ENCODE data around the gene ZNF808. TPM values are rescaled to one million over a fixed set of nuclear protein-coding genes. Genes with fewer than 3 reads are reported as not detected.
"Not testable (repeated sequence)": the region's sequence is repeated elsewhere in the genome, so short reads cannot be mapped to it uniquely, and the experiment has no call there.

Gene ZNF808
- total RNA-seq, 4 donors from 2014 or later = 23.7 to 40.9 (median 30.4) TPM

- TF ChIP-seq CTCF (IDR thresholded peaks at IDR 0.05) (no peak), POLR2A (IDR thresholded peaks at IDR 0.05) (no peak)
- no peaks in the 10 kb centered on the region for H3K36me3 ChIP-seq
- no peaks in the 10 kb centered on the region for H3K27me3 ChIP-seq
- H3K4me3 ChIP-seq = no peak overlapping the region
- intact Hi-C loops (cut with DNase I; ENCODE audit: low total_unique reads) = no loop called here
- no peak overlapping the region for H3K27ac ChIP-seq
- H3K9me3 ChIP-seq = no peaks in the 10 kb centered on the region
- H3K4me1 ChIP-seq = no peaks in the 10 kb centered on the region
- DNase-seq = no peak
Measured at GRCh38 chr19:52516191-52516590, 11.3 kb upstream of the ZNF808 start.

GRCh38 chr19:52518646-52519045 lies 8.8 kb upstream of the ZNF808 start:
- no peaks in the 10 kb centered on the region for H3K9me3 ChIP-seq
- H3K36me3 ChIP-seq = no peaks in the 10 kb centered on the region
- H3K27me3 ChIP-seq = no peaks in the 10 kb centered on the region
- TF ChIP-seq CTCF (IDR thresholded peaks at IDR 0.05) = no peak
- no peak for TF ChIP-seq POLR2A (IDR thresholded peaks at IDR 0.05)
- DNase-seq = no peak
- intact Hi-C loops (cut with DNase I; ENCODE audit: low total_unique reads) = no loop called here
- no peak overlapping the region for H3K27ac ChIP-seq
- H3K4me3 ChIP-seq = no peak overlapping the region
- H3K4me1 ChIP-seq = no peaks in the 10 kb centered on the region

GRCh38 chr19:52519175-52519574 lies 8.3 kb upstream of the ZNF808 start:
- H3K9me3 ChIP-seq; H3K4me1 ChIP-seq; intact Hi-C loops (cut with DNase I; ENCODE audit: low total_unique reads); H3K27me3 ChIP-seq; H3K36me3 ChIP-seq; H3K4me3 ChIP-seq; H3K27ac ChIP-seq; DNase-seq: not testable (repeated sequence)

- no peaks in the 10 kb centered on the region for H3K36me3 ChIP-seq
- no peaks in the 10 kb centered on the region for H3K4me1 ChIP-seq
- no peak for DNase-seq
- no peak for TF ChIP-seq POLR2A (IDR thresholded peaks at IDR 0.05)
- no peak for TF ChIP-seq CTCF (IDR thresholded peaks at IDR 0.05)
- H3K4me3 ChIP-seq = no peak overlapping the region
- no peaks in the 10 kb centered on the region for H3K27me3 ChIP-seq
- intact Hi-C loops (cut with DNase I; ENCODE audit: low total_unique reads) = no loop called here
- H3K27ac ChIP-seq = no peak overlapping the region
- no peaks in the 10 kb centered on the region for H3K9me3 ChIP-seq
Measured at GRCh38 chr19:52520013-52520412, 7.5 kb upstream of the ZNF808 start.

GRCh38 chr19:52522551-52522950 lies 4.9 kb upstream of the ZNF808 start:
- H3K9me3 ChIP-seq = no peaks in the 10 kb centered on the region
- no peak overlapping the region for H3K4me3 ChIP-seq
- DNase-seq = no peak
- H3K27me3 ChIP-seq = no peaks in the 10 kb centered on the region
- TF ChIP-seq POLR2A (IDR thresholded peaks at IDR 0.05) = no peak
- TF ChIP-seq CTCF (IDR thresholded peaks at IDR 0.05) = no peak
- no peak overlapping the region for H3K27ac ChIP-seq
- H3K4me1 ChIP-seq = no peaks in the 10 kb centered on the region
- intact Hi-C loops (cut with DNase I; ENCODE audit: low total_unique reads) = no loop called here
- no peaks in the 10 kb centered on the region for H3K36me3 ChIP-seq

GRCh38 chr19:52524086-52524485 lies 3.4 kb upstream of the ZNF808 start:
- no peak for DNase-seq
- H3K4me3 ChIP-seq = no peak overlapping the region
- H3K36me3 ChIP-seq = no peaks in the 10 kb centered on the region
- H3K9me3 ChIP-seq = no peaks in the 10 kb centered on the region
- H3K27ac ChIP-seq = no peak overlapping the region
- no peaks in the 10 kb centered on the region for H3K27me3 ChIP-seq
- H3K4me1 ChIP-seq = no peaks in the 10 kb centered on the region
- TF ChIP-seq CTCF (IDR thresholded peaks at IDR 0.05) (no peak), POLR2A (IDR thresholded peaks at IDR 0.05) (no peak)
- intact Hi-C loops (cut with DNase I; ENCODE audit: low total_unique reads) = no loop called here
